B cell (primary cell): ENCODE results near the gene MPI.

Source experiments
- EZH2 ChIP-seq: IDR thresholded peaks from 2 replicates; pipeline ENCODE4 v1.6.1; 2012; ENCODE audit warnings: borderline replicate concordance, low read depth, mild to moderate bottlenecking, moderate library complexity, low read length; ENCODE audit not compliant: insufficient read depth, poor library complexity, severe bottlenecking
- TF ChIP-seq, protein P1 (sequence below): fragments of 200-600 bp; IDR thresholded peaks from one replicate; pipeline ENCODE4 v1.8.0; 2022; ENCODE audit warnings: antibody characterized with exemption, mild to moderate bottlenecking

DNA sequence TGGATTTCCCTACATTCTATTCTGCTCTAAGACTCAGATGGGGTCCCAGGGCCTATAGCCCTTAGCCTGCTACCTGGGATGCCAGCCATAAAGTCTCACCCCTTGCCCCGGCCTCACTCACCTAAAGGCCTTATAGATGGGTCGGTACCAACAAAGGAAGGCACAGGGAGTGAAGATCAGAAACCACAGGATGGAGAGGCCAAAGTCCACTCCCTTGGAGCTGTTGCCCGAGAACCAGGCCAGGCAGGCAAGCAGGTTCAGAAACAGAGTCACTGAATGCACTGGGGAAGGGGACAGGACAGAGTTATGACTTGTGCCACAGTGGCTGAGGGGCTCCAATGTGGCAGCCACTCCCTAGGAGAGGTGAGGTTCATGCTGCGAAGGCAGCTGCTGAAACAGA lies 39.4 kb upstream of the MPI start:
- TF ChIP-seq, protein P1, sequence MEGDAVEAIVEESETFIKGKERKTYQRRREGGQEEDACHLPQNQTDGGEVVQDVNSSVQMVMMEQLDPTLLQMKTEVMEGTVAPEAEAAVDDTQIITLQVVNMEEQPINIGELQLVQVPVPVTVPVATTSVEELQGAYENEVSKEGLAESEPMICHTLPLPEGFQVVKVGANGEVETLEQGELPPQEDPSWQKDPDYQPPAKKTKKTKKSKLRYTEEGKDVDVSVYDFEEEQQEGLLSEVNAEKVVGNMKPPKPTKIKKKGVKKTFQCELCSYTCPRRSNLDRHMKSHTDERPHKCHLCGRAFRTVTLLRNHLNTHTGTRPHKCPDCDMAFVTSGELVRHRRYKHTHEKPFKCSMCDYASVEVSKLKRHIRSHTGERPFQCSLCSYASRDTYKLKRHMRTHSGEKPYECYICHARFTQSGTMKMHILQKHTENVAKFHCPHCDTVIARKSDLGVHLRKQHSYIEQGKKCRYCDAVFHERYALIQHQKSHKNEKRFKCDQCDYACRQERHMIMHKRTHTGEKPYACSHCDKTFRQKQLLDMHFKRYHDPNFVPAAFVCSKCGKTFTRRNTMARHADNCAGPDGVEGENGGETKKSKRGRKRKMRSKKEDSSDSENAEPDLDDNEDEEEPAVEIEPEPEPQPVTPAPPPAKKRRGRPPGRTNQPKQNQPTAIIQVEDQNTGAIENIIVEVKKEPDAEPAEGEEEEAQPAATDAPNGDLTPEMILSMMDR = no peak
- no peak for TF ChIP-seq EZH2
